ENCODE measurements around the gene FBXO39. TPM values are rescaled to one million over a fixed set of nuclear protein-coding genes. Genes with fewer than 3 reads are reported as not detected.
A peak's percentile ranks its signal among the peaks of the same experiment; 100 is the strongest.

Gene FBXO39
- total RNA-seq, 1 donor, result 0.09 TPM

- no peak for TF ChIP-seq CTCF (IDR thresholded peaks at IDR 0.05; ENCODE audit: insufficient read depth, low read length)
- DNase-seq (ENCODE audit: low read depth), result no peak
- no peak overlapping the region for H3K4me3 ChIP-seq (ENCODE audit: low read depth, low read length)
Observed at GRCh38 chr17:6753546-6753945, 22.5 kb upstream of the FBXO39 start.

- TF ChIP-seq CTCF (IDR thresholded peaks at IDR 0.05; ENCODE audit: insufficient read depth, low read length), result no peak
- DNase-seq (ENCODE audit: low read depth), result peak; percentile 87
- H3K4me3 ChIP-seq (ENCODE audit: low read depth, low read length), result peak overlapping the region; percentile 83
Observed at GRCh38 chr17:6755281-6755680, 20.7 kb upstream of the FBXO39 start.

GRCh38 chr17:6755731-6756184 is 20.3 kb upstream of the FBXO39 start, which contains the start of gene XAF1:
Gene XAF1 (plus strand): TSS chr17:6756046. CDS start chr17:6756079, 33 bp downstream.
- peak within 1 kb of the TSS; percentile 83 for H3K4me3 ChIP-seq (ENCODE audit: low read depth, low read length)
- TF ChIP-seq CTCF (IDR thresholded peaks at IDR 0.05; ENCODE audit: insufficient read depth, low read length), result no peak
- DNase-seq (ENCODE audit: low read depth), result peak; percentile 71

- no peak for DNase-seq (ENCODE audit: low read depth)
- H3K4me3 ChIP-seq (ENCODE audit: low read depth, low read length), result peak overlapping the region; percentile 83
- no peak for TF ChIP-seq CTCF (IDR thresholded peaks at IDR 0.05; ENCODE audit: insufficient read depth, low read length)
Observed at GRCh38 chr17:6756425-6757031, 19.5 kb upstream of the FBXO39 start.

- DNase-seq (ENCODE audit: low read depth), result no peak
- no peak overlapping the region for H3K4me3 ChIP-seq (ENCODE audit: low read depth, low read length)
- no peak for TF ChIP-seq CTCF (IDR thresholded peaks at IDR 0.05; ENCODE audit: insufficient read depth, low read length)
Observed at GRCh38 chr17:6757747-6758146, 18.3 kb upstream of the FBXO39 start.

- no peak for TF ChIP-seq CTCF (IDR thresholded peaks at IDR 0.05; ENCODE audit: insufficient read depth, low read length)
- no peak for DNase-seq (ENCODE audit: low read depth)
- H3K4me3 ChIP-seq (ENCODE audit: low read depth, low read length), result no peak overlapping the region
Observed at GRCh38 chr17:6761779-6762178, 14.2 kb upstream of the FBXO39 start.

- H3K4me3 ChIP-seq (ENCODE audit: low read depth, low read length), result no peak overlapping the region
- DNase-seq (ENCODE audit: low read depth), result no peak
- TF ChIP-seq CTCF (IDR thresholded peaks at IDR 0.05; ENCODE audit: insufficient read depth, low read length), result no peak
Observed at GRCh38 chr17:6768447-6768846, 7.6 kb upstream of the FBXO39 start.
